ENCODE data around the gene CDKN2B-AS1.

DNA sequence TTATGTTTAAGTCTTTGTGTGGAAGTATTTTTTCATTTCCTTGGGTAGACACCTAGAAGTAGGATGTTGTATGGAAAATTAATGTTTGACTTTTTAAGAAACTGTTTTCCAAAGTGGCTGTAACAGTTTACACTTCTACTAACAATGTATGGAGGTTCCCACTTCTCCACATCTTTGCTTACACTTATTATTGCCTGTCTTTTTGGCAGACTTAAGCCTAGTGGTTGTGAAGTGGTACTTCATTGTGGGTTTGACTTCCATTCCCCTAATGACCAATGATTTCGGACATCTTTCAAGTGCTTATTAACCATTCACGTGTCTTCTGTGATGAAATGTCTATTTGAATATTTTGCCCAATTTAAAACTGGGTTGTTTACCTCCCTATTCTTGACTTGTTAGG is 106.0 kb downstream of the CDKN2B-AS1 start:
- no peak for TF ChIP-seq POLR2A (IDR thresholded peaks at IDR 0.05)
- TF ChIP-seq, protein P1, sequence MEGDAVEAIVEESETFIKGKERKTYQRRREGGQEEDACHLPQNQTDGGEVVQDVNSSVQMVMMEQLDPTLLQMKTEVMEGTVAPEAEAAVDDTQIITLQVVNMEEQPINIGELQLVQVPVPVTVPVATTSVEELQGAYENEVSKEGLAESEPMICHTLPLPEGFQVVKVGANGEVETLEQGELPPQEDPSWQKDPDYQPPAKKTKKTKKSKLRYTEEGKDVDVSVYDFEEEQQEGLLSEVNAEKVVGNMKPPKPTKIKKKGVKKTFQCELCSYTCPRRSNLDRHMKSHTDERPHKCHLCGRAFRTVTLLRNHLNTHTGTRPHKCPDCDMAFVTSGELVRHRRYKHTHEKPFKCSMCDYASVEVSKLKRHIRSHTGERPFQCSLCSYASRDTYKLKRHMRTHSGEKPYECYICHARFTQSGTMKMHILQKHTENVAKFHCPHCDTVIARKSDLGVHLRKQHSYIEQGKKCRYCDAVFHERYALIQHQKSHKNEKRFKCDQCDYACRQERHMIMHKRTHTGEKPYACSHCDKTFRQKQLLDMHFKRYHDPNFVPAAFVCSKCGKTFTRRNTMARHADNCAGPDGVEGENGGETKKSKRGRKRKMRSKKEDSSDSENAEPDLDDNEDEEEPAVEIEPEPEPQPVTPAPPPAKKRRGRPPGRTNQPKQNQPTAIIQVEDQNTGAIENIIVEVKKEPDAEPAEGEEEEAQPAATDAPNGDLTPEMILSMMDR (IDR thresholded peaks at IDR 0.05), result peak in 1 of 6 experiments; percentile 13
